Renal cortical epithelial cell (primary cell): ENCODE data around the gene SOX6. TPM values are rescaled to one million over a fixed set of nuclear protein-coding genes. Genes with fewer than 3 reads are reported as not detected.
"Not testable (repeated sequence)": the region's sequence is repeated elsewhere in the genome, so short reads cannot be mapped to it uniquely, and the experiment has no call there.

Source experiments
- DNase-seq: peaks from one replicate; pipeline ENCODE4 v3.0.0-alpha.2; 2011; ENCODE audit warnings: low read depth
- total RNA-seq: library from RNA; depleted of rRNA; stranded (reverse); fragments of >200 nt; gene quantifications from 2 replicates; pipeline ENCODE4 v1.2.3, GENCODE V29; 2014

The SOX6 gene
- total RNA-seq, 1 donor from 2014 or later: 12.1 TPM

- DNase-seq: peak; percentile 57
Observed at GRCh38 chr11:16040151-16040550, 316.2 kb downstream of the SOX6 start.

- no peak for DNase-seq
Observed at GRCh38 chr11:16037179-16037578, 319.2 kb downstream of the SOX6 start.

- no peak for DNase-seq
Observed at GRCh38 chr11:16036218-16036617, 320.1 kb downstream of the SOX6 start.

GRCh38 chr11:16034074-16034473, 322.3 kb downstream of the SOX6 start:
- DNase-seq: no peak

- no peak for DNase-seq
Observed at GRCh38 chr11:16032974-16033373, 323.4 kb downstream of the SOX6 start.

- no peak for DNase-seq
Observed at GRCh38 chr11:16031210-16031609, 325.1 kb downstream of the SOX6 start.

GRCh38 chr11:16030664-16031063, 325.7 kb downstream of the SOX6 start:
- no peak for DNase-seq

- not testable (repeated sequence) for DNase-seq
Observed at GRCh38 chr11:16029151-16029550, 327.2 kb downstream of the SOX6 start.

- no peak for DNase-seq
Observed at GRCh38 chr11:16028419-16028818, 327.9 kb downstream of the SOX6 start.

GRCh38 chr11:16027621-16028020, 328.7 kb downstream of the SOX6 start:
- no peak for DNase-seq

GRCh38 chr11:16026849-16027248, 329.5 kb downstream of the SOX6 start:
- DNase-seq: no peak

GRCh38 chr11:16018931-16019330, 337.4 kb downstream of the SOX6 start:
- DNase-seq: no peak

- DNase-seq: no peak
Observed at GRCh38 chr11:16016468-16016829, 339.9 kb downstream of the SOX6 start.

GRCh38 chr11:16015741-16016467, 340.4 kb downstream of the SOX6 start:
- DNase-seq: no peak

GRCh38 chr11:16013649-16014275, 342.6 kb downstream of the SOX6 start:
- no peak for DNase-seq

GRCh38 chr11:16013242-16013641, 343.1 kb downstream of the SOX6 start:
- no peak for DNase-seq

- DNase-seq: no peak
Observed at GRCh38 chr11:16012125-16012751, 344.1 kb downstream of the SOX6 start.

GRCh38 chr11:16011396-16011795, 344.9 kb downstream of the SOX6 start:
- peak; percentile 24 for DNase-seq

GRCh38 chr11:16009021-16009420, 347.3 kb downstream of the SOX6 start:
- DNase-seq: no peak

GRCh38 chr11:16007514-16007913, 348.8 kb downstream of the SOX6 start:
- DNase-seq: no peak

- DNase-seq: no peak
Observed at GRCh38 chr11:16002942-16003341, 353.4 kb downstream of the SOX6 start.

- peak; percentile 96 for DNase-seq
Observed at GRCh38 chr11:16001899-16002426, 354.4 kb downstream of the SOX6 start.

GRCh38 chr11:16001044-16001568, 355.2 kb downstream of the SOX6 start:
- no peak for DNase-seq
